A549 (cell line): ENCODE data around the gene TES. TPM values are rescaled to one million over a fixed set of nuclear protein-coding genes. Genes with fewer than 3 reads are reported as not detected.

ENCODE experiments used
- ATAC-seq, 2 experiments: fragments of 200-7000 bp in 1 of 2; fragments of >200 bp in 1 of 2; cut with Nextera tagmentation in 1 of 2; cut with Tn5 transposase in 1 of 2; 3 replicates each; pipeline versions ENCODE4 v1.8.0 to v1.9.1; 2018 to 2020; ENCODE audit warnings: mild to moderate bottlenecking in 1 of 2, moderate library complexity in 1 of 2
- CTCF ChIA-PET: fragments of 300-600 bp; sonication (Branson Sonifier 250); formaldehyde crosslinking; extraction: SDS; loops from one replicate; lab custom pipeline; 2021; ENCODE audit warnings: antibody characterized with exemption, inconsistent platforms; lab: Yijun Ruan, JAX
- POLR2A ChIA-PET: fragments of 350-600 bp; formaldehyde crosslinking; extraction: SDS; loops from one replicate; lab custom pipeline; 2021; ENCODE audit warnings: antibody characterized with exemption, inconsistent platforms; lab: Yijun Ruan, JAX
- DNase-seq, 2 experiments: peaks; one replicate each; pipeline versions ENCODE4 v3.0.0 to v3.0.0-alpha.2; 2011 to 2016; ENCODE audit warnings: low read depth in 1 of 2, low spot score in 1 of 2
- FAIRE-seq: peaks from 2 replicates; lab custom pipeline; 2011; peaks lifted over from hg19 to GRCh38; lab: Jason Lieb, UNC
- H3K27ac ChIP-seq, 2 experiments: fragments of >200 bp; sonication (Bioruptor Twin); formaldehyde crosslinking; 3 replicates each; pipeline ENCODE4 v1.5.1; 2016 to 2017
- H3K4me1 ChIP-seq: fragments of >200 bp; sonication (Bioruptor Twin); formaldehyde crosslinking; 3 replicates; pipeline ENCODE4 v1.6.1; 2016
- H3K4me2 ChIP-seq: fragments of >200 bp; sonication (Bioruptor Twin); formaldehyde crosslinking; 3 replicates; pipeline ENCODE4 v1.6.1; 2016
- H3K4me3 ChIP-seq: fragments of >200 bp; sonication (Bioruptor Twin); formaldehyde crosslinking; 3 replicates; pipeline ENCODE4 v1.5.1; 2016
- H3K9me3 ChIP-seq: fragments of >200 bp; sonication (Bioruptor Twin); formaldehyde crosslinking; 3 replicates; pipeline ENCODE4 v1.6.1; 2016
- CBX2 ChIP-seq: fragments of 200-600 bp; sonication (generic); IDR thresholded peaks from 2 replicates; pipeline ENCODE4 v1.6.1; 2016; ENCODE audit warnings: low read depth, mild to moderate bottlenecking, borderline replicate concordance
- CBX8 ChIP-seq: fragments of 200-600 bp; sonication (generic); IDR thresholded peaks from 2 replicates; pipeline ENCODE4 v1.6.1; 2016
- CHD4 ChIP-seq: fragments of 200-600 bp; sonication (generic); IDR thresholded peaks from 2 replicates; pipeline ENCODE4 v1.6.1; 2016; ENCODE audit warnings: antibody characterized with exemption, mild to moderate bottlenecking, borderline replicate concordance
- EHF ChIP-seq: fragments of 250-450 bp; sonication (Bioruptor Pico); IDR thresholded peaks from 2 replicates; pipeline ENCODE4 v1.5.0; 2020; ENCODE audit warnings: mild to moderate bottlenecking
- FOSB ChIP-seq: fragments of 250-450 bp; sonication (Bioruptor Pico); IDR thresholded peaks from 2 replicates; pipeline ENCODE4 v1.5.0; 2020; ENCODE audit warnings: mild to moderate bottlenecking, moderate library complexity
- FOXS1 ChIP-seq: fragments of 250-450 bp; sonication (Bioruptor Pico); IDR thresholded peaks from 2 replicates; pipeline ENCODE4 v1.5.0; 2020; ENCODE audit warnings: mild to moderate bottlenecking, moderate library complexity
- HDAC2 ChIP-seq: fragments of 200-600 bp; sonication (generic); IDR thresholded peaks from 2 replicates; pipeline ENCODE4 v1.6.1; 2016
- JUN ChIP-seq, 2 experiments: fragments of >200 bp; sonication (Bioruptor Twin); formaldehyde crosslinking; IDR thresholded peaks; 2 replicates in 1 of 2; 3 replicates in 1 of 2; pipeline ENCODE4 v1.6.1; 2016 to 2017
- JUNB ChIP-seq: fragments of >200 bp; sonication (Bioruptor Twin); formaldehyde crosslinking; IDR thresholded peaks from 2 replicates; pipeline ENCODE4 v1.6.1; 2016
- KDM1A ChIP-seq: fragments of 200-600 bp; sonication (generic); IDR thresholded peaks from 2 replicates; pipeline ENCODE4 v1.6.1; 2016; ENCODE audit warnings: low read depth, mild to moderate bottlenecking
- NR3C1 ChIP-seq: fragments of >200 bp; sonication (Bioruptor Twin); formaldehyde crosslinking; IDR thresholded peaks from 3 replicates; pipeline ENCODE4 v1.6.1; 2017
- RARB ChIP-seq: fragments of 250-450 bp; sonication (Bioruptor Pico); IDR thresholded peaks from 2 replicates; pipeline ENCODE4 v1.8.0; 2021; ENCODE audit warnings: mild to moderate bottlenecking, moderate library complexity
- RFX5 ChIP-seq: fragments of 450-650 bp; IDR thresholded peaks from 2 replicates; pipeline ENCODE4 v1.7.1; 2014; ENCODE audit warnings: antibody characterized with exemption, mild to moderate bottlenecking, moderate library complexity
- SREBF2 ChIP-seq: fragments of 450-650 bp; IDR thresholded peaks from 2 replicates; pipeline ENCODE4 v1.6.1; 2014; ENCODE audit warnings: mild to moderate bottlenecking, moderate library complexity
- ZFP36 ChIP-seq: fragments of 450-650 bp; IDR thresholded peaks from 2 replicates; pipeline ENCODE4 v1.6.1; 2014; ENCODE audit warnings: borderline replicate concordance; ENCODE audit not compliant: partially characterized antibody
- WGBS: methylation state at CpG from one replicate; pipeline ENCODE4 v1.1.6; 2017; ENCODE audit errors: missing lambda C conversion rate; 5-methylcytosine and 5-hydroxymethylcytosine counted together
- polyA plus RNA-seq, 4 experiments: library from polyadenylated mRNA; depleted of rRNA in 3 of 4; stranded (reverse); fragments of >200 nt; fragmentation: RNase III in 1 of 4; extraction: RNeasy Plus Mini Kit Qiagen cat#74134 plus additional on column Dnase treatment in 1 of 4; gene quantifications; 2 replicates in 3 of 4; 3 replicates in 1 of 4; pipeline ENCODE4 v1.2.3, GENCODE V29; 2011 to 2017
- TF ChIP-seq, protein P1 (sequence below): IDR thresholded peaks from 2 replicates; pipeline ENCODE4 v1.6.1; 2012; ENCODE audit warnings: low read depth, borderline replicate concordance
- TF ChIP-seq, protein P2 (sequence below): fragments of 200-600 bp; sonication (generic); IDR thresholded peaks from 2 replicates; pipeline ENCODE4 v1.6.1; 2016; ENCODE audit warnings: antibody characterized with exemption, mild to moderate bottlenecking, moderate library complexity
- TF ChIP-seq, protein P3 (sequence below): fragments of 250-450 bp; sonication (Bioruptor Pico); IDR thresholded peaks from 2 replicates; pipeline ENCODE4 v1.5.0; 2021; ENCODE audit warnings: mild to moderate bottlenecking, moderate library complexity, borderline replicate concordance
- TF ChIP-seq, protein P4 (sequence below): fragments of 150-350 bp; IDR thresholded peaks from 2 replicates; pipeline ENCODE4 v1.6.1; 2014; ENCODE audit warnings: low read depth, mild to moderate bottlenecking, low read length
- TF ChIP-seq, protein P5 (sequence below): fragments of >200 bp; sonication (Bioruptor Twin); formaldehyde crosslinking; IDR thresholded peaks from 2 replicates; pipeline ENCODE4 v1.6.1; 2016

Gene TES
- polyA plus RNA-seq, 2 of the 4 experiments (the other 2 are of a cell fraction) = 45.9 to 134 TPM

DNA sequence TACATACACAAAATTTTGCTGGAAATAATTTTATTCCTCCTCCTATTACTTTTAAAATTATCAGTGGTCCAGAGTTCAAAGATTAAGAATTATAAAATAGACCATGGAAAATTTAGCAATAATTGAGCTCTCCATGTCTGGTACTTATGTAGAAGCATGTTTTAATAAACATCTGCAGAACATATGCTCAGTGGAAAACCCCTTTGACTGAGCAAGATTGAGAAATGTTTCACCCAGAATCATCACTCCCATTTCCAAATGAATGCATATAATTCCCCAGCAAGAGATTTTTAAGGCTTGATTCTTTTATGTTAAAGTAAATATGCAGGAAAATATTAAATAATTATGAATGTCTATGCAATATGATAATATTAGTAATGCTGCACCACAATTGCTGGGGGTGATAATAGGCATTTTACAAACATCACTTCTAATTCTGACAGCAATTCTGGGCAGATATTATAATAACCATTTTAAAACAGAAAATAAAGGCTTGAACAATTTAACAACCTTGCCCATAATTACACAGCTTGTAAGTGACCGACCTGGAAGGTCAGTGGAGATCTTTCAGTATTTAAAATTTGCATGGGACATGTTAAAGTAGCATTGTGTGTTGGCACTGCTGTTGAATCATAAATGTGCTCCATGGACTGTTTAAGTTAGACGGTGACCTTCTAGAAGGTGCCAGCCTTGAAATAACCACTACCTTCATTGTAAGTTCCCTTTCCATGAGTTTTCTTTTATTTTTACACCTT, 45.6 kb upstream of the TES start:
- H3K4me3 ChIP-seq = no peak overlapping the region
- H3K4me1 ChIP-seq = peaks cover 29% of the 10 kb centered on the region
- TF ChIP-seq, protein P1, sequence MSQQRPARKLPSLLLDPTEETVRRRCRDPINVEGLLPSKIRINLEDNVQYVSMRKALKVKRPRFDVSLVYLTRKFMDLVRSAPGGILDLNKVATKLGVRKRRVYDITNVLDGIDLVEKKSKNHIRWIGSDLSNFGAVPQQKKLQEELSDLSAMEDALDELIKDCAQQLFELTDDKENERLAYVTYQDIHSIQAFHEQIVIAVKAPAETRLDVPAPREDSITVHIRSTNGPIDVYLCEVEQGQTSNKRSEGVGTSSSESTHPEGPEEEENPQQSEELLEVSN = no peak
- TF ChIP-seq RFX5 (no peak), SREBF2 (no peak), JUN (IDR thresholded peaks at IDR 0.05) (no peak), NR3C1 (no peak), CBX8 (no peak), CBX2 (no peak), HDAC2 (no peak), FOXS1 (no peak), FOSB (no peak), RARB (CRISPR knock-in tag) (no peak), EHF (no peak), ZFP36 (no peak), CHD4 (no peak), KDM1A (no peak), JUNB (no peak)
- TF ChIP-seq, protein P2, sequence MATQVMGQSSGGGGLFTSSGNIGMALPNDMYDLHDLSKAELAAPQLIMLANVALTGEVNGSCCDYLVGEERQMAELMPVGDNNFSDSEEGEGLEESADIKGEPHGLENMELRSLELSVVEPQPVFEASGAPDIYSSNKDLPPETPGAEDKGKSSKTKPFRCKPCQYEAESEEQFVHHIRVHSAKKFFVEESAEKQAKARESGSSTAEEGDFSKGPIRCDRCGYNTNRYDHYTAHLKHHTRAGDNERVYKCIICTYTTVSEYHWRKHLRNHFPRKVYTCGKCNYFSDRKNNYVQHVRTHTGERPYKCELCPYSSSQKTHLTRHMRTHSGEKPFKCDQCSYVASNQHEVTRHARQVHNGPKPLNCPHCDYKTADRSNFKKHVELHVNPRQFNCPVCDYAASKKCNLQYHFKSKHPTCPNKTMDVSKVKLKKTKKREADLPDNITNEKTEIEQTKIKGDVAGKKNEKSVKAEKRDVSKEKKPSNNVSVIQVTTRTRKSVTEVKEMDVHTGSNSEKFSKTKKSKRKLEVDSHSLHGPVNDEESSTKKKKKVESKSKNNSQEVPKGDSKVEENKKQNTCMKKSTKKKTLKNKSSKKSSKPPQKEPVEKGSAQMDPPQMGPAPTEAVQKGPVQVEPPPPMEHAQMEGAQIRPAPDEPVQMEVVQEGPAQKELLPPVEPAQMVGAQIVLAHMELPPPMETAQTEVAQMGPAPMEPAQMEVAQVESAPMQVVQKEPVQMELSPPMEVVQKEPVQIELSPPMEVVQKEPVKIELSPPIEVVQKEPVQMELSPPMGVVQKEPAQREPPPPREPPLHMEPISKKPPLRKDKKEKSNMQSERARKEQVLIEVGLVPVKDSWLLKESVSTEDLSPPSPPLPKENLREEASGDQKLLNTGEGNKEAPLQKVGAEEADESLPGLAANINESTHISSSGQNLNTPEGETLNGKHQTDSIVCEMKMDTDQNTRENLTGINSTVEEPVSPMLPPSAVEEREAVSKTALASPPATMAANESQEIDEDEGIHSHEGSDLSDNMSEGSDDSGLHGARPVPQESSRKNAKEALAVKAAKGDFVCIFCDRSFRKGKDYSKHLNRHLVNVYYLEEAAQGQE = no peak
- TF ChIP-seq, protein P3, sequence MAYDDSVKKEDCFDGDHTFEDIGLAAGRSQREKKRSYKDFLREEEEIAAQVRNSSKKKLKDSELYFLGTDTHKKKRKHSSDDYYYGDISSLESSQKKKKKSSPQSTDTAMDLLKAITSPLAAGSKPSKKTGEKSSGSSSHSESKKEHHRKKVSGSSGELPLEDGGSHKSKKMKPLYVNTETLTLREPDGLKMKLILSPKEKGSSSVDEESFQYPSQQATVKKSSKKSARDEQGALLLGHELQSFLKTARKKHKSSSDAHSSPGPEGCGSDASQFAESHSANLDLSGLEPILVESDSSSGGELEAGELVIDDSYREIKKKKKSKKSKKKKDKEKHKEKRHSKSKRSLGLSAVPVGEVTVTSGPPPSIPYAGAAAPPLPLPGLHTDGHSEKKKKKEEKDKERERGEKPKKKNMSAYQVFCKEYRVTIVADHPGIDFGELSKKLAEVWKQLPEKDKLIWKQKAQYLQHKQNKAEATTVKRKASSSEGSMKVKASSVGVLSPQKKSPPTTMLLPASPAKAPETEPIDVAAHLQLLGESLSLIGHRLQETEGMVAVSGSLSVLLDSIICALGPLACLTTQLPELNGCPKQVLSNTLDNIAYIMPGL (CRISPR knock-in tag) = no peak
- TF ChIP-seq, protein P4, sequence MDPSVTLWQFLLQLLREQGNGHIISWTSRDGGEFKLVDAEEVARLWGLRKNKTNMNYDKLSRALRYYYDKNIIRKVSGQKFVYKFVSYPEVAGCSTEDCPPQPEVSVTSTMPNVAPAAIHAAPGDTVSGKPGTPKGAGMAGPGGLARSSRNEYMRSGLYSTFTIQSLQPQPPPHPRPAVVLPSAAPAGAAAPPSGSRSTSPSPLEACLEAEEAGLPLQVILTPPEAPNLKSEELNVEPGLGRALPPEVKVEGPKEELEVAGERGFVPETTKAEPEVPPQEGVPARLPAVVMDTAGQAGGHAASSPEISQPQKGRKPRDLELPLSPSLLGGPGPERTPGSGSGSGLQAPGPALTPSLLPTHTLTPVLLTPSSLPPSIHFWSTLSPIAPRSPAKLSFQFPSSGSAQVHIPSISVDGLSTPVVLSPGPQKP = no peak
- TF ChIP-seq, protein P5, sequence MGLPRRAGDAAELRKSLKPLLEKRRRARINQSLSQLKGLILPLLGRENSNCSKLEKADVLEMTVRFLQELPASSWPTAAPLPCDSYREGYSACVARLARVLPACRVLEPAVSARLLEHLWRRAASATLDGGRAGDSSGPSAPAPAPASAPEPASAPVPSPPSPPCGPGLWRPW = no peak
- no peak overlapping the region for H3K27ac ChIP-seq
- no peaks in the 10 kb centered on the region for H3K9me3 ChIP-seq
- DNase-seq (no peak), ATAC-seq (no peak), FAIRE-seq (no peak)
- H3K4me2 ChIP-seq = no peak overlapping the region
- ChIA-PET CTCF (interaction anchor here (1.9 kb wide), 1 partner anchor 12 kb away, joined by 5 read pairs; no protein-coding TSS in a partner anchor), POLR2A (no interaction called here)
- 91% methylated on average over 2 of the region's 2 CpGs for WGBS
